Hepatocyte (in vitro differentiated cells): Measurements from ENCODE around the gene KDELR3.

Experiments used
- EZH2 ChIP-seq: fragments of 200-600 bp; sonication (generic); IDR thresholded peaks from 2 replicates; pipeline ENCODE4 v1.6.1; 2016; ENCODE audit warnings: antibody characterized with exemption, mild to moderate bottlenecking, borderline replicate concordance
- EZH2phosphoT487 ChIP-seq: fragments of 200-600 bp; sonication (generic); IDR thresholded peaks from one replicate; pipeline ENCODE4 v1.6.1; 2018; ENCODE audit warnings: antibody characterized with exemption, mild to moderate bottlenecking, low read depth, moderate library complexity; ENCODE audit not compliant: unreplicated experiment, severe bottlenecking
- TF ChIP-seq, protein P1 (sequence below): fragments of 200-600 bp; sonication (generic); IDR thresholded peaks from 2 replicates; pipeline ENCODE4 v1.5.1; 2016; ENCODE audit warnings: antibody characterized with exemption, mild to moderate bottlenecking; ENCODE audit not compliant: poor library complexity

DNA sequence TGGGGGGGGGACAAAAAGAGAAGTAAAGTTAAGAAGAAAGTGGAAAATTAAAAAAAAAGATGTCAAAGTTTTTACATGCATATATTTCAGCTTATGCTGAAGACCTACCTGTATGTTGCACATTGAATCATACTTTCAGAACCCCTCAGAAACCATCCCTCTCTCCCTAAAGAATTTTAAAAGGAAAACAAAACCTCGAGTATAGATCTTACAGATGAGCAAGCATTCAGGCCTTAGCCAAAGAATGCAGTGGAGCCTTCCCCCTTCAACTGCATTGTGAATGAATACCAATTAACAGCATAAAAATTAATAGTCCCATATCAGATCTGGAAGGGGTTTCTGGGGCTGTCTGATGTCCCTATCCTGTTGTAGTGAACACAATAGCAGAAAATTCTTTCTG is 16.3 kb downstream of the KDELR3 start:
- TF ChIP-seq, protein P1, sequence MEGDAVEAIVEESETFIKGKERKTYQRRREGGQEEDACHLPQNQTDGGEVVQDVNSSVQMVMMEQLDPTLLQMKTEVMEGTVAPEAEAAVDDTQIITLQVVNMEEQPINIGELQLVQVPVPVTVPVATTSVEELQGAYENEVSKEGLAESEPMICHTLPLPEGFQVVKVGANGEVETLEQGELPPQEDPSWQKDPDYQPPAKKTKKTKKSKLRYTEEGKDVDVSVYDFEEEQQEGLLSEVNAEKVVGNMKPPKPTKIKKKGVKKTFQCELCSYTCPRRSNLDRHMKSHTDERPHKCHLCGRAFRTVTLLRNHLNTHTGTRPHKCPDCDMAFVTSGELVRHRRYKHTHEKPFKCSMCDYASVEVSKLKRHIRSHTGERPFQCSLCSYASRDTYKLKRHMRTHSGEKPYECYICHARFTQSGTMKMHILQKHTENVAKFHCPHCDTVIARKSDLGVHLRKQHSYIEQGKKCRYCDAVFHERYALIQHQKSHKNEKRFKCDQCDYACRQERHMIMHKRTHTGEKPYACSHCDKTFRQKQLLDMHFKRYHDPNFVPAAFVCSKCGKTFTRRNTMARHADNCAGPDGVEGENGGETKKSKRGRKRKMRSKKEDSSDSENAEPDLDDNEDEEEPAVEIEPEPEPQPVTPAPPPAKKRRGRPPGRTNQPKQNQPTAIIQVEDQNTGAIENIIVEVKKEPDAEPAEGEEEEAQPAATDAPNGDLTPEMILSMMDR, result no peak
- TF ChIP-seq EZH2 (no peak), EZH2phosphoT487 (no peak)
